Uterus (tissue), 4 donors: ENCODE results near the gene PTK7. TPM values are rescaled to one million over a fixed set of nuclear protein-coding genes. Genes with fewer than 3 reads are reported as not detected.
"Not testable (repeated sequence)": the region's sequence is repeated elsewhere in the genome, so short reads cannot be mapped to it uniquely, and the experiment has no call there.

ENCODE experiments used
- DNase-seq, 2 donors: peaks; one replicate each; pipeline ENCODE4 v3.0.0-alpha.2; 2019 to 2020
- H3K27ac ChIP-seq, 2 donors: fragments of 200-600 bp; sonication (generic); 1 replicate in 1 of 2; 2 replicates in 1 of 2; pipeline ENCODE4 v1.5.1; 2016 to 2018
- H3K27me3 ChIP-seq, 2 donors: fragments of 200-600 bp; sonication (generic); one replicate each; pipeline ENCODE4 v1.5.1; 2018 to 2019; ENCODE audit warnings: control low read depth in 1 of 2
- H3K36me3 ChIP-seq, 2 donors: fragments of 200-600 bp; sonication (generic); one replicate each; pipeline ENCODE4 v1.5.1; 2019; ENCODE audit warnings: control low read depth in 1 of 2
- H3K4me1 ChIP-seq, 2 donors: fragments of 200-600 bp; sonication (generic); one replicate each; pipeline ENCODE4 v1.5.1; 2018 to 2019; ENCODE audit warnings: control low read depth in 1 of 2
- H3K4me3 ChIP-seq, 2 donors: fragments of 200-600 bp; sonication (generic); 1 replicate in 1 of 2; 2 replicates in 1 of 2; pipeline ENCODE4 v1.5.1; 2018 to 2019; ENCODE audit warnings: mild to moderate bottlenecking in 1 of 2
- H3K9me3 ChIP-seq, 2 donors: fragments of 200-600 bp; sonication (generic); one replicate each; pipeline ENCODE4 v1.5.1; 2019; ENCODE audit warnings: control low read depth in 1 of 2
- CTCF ChIP-seq, 4 experiments: fragments of 200-600 bp in 2 of 4; fragments of 450-650 bp in 2 of 4; sonication (generic) in 2 of 4; IDR thresholded peaks; one replicate each; pipeline ENCODE4 v1.5.1; 2016 to 2019; ENCODE audit warnings: antibody characterized with exemption in 4 of 4, mild to moderate bottlenecking in 2 of 4, moderate library complexity in 1 of 4
- POLR2A ChIP-seq, 2 donors: fragments of 450-650 bp; IDR thresholded peaks; one replicate each; pipeline ENCODE4 v1.6.1; 2016; ENCODE audit warnings: antibody characterized with exemption in 2 of 2, mild to moderate bottlenecking in 1 of 2, moderate library complexity in 1 of 2
- intact Hi-C: fragments of 100-400 bp; cut with DNase I; formaldehyde crosslinking; loops from one replicate; pipeline ENCODE4 v1.15.1; 2023; ENCODE audit warnings: low total_unique reads
- total RNA-seq, 4 donors: library from RNA; depleted of rRNA in 3 of 4; stranded (reverse); fragments of >200 nt in 3 of 4; gene quantifications; one replicate each; pipeline versions ENCODE4 v1.1.0 to v1.2.4, GENCODE V29; 2014 to 2023
- donor health status: DM: yes; HTN: yes; CAD: no.

The PTK7 gene
- total RNA-seq, 4 donors from 2014 or later, result 53.8 to 247 (median 153) TPM

- Histone ChIP-seq H3K4me3 (no peak overlapping the region), H3K36me3 (no peaks in the 10 kb centered on the region), H3K27ac (peak overlapping the region; percentile 89 to 97), H3K9me3 (no peaks in the 10 kb centered on the region), H3K4me1 (peaks cover 4 to 8% of the 10 kb centered on the region in 2 donors), H3K27me3 (no peaks in the 10 kb centered on the region)
- peak; percentile 59 for DNase-seq
- intact Hi-C loops, result no loop called here
- TF ChIP-seq CTCF (IDR thresholded peaks at IDR 0.05), result no peak
- TF ChIP-seq POLR2A (IDR thresholded peaks at IDR 0.05), result no peak
Measured at GRCh38 chr6:43113431-43114260, 37.5 kb downstream of the PTK7 start.

- Histone ChIP-seq H3K27me3 (no peaks in the 10 kb centered on the region), H3K4me1 (peaks cover 4 to 8% of the 10 kb centered on the region in 2 donors), H3K27ac (peak overlapping the region; percentile 89 to 97), H3K9me3 (no peaks in the 10 kb centered on the region), H3K4me3 (no peak overlapping the region), H3K36me3 (no peaks in the 10 kb centered on the region)
- no peak for DNase-seq
- intact Hi-C loops, result no loop called here
- TF ChIP-seq POLR2A (IDR thresholded peaks at IDR 0.05), result no peak
- TF ChIP-seq CTCF (IDR thresholded peaks at IDR 0.05), result no peak
Measured at GRCh38 chr6:43115365-43115764, 39.3 kb downstream of the PTK7 start.

GRCh38 chr6:43117466-43117865, 41.4 kb downstream of the PTK7 start:
- H3K4me1 ChIP-seq, H3K27me3 ChIP-seq, DNase-seq, intact Hi-C loops, H3K4me3 ChIP-seq, H3K9me3 ChIP-seq, H3K36me3 ChIP-seq: not testable (repeated sequence)
- H3K27ac ChIP-seq, result peak overlapping the region; percentile 31 to 89

- intact Hi-C loops, result no loop called here
- Histone ChIP-seq H3K27ac (peak overlapping the region; percentile 78 to 86), H3K36me3 (no peaks in the 10 kb centered on the region), H3K9me3 (no peaks in the 10 kb centered on the region), H3K4me3 (no peak overlapping the region), H3K4me1 (peaks cover 4 to 22% of the 10 kb centered on the region in 2 donors), H3K27me3 (no peaks in the 10 kb centered on the region)
- TF ChIP-seq CTCF (IDR thresholded peaks at IDR 0.05) (no peak), POLR2A (IDR thresholded peaks at IDR 0.05) (no peak)
- DNase-seq, result no peak
Measured at GRCh38 chr6:43119482-43119881, 43.4 kb downstream of the PTK7 start.

GRCh38 chr6:43120101-43120763, 44.1 kb downstream of the PTK7 start:
- Histone ChIP-seq H3K4me1 (peaks cover 4 to 21% of the 10 kb centered on the region in 2 donors), H3K27me3 (no peaks in the 10 kb centered on the region), H3K27ac (peak overlapping the region; percentile 78 to 86), H3K36me3 (no peaks in the 10 kb centered on the region), H3K4me3 (no peak overlapping the region), H3K9me3 (no peaks in the 10 kb centered on the region)
- DNase-seq, result no peak
- no peak for TF ChIP-seq POLR2A (IDR thresholded peaks at IDR 0.05)
- no peak for TF ChIP-seq CTCF (IDR thresholded peaks at IDR 0.05)
- intact Hi-C loops, result loop anchor here (10.0 kb wide), 1 partner anchor 45 kb away; the partner anchor contains the start of gene PTK7
